Measurements from ENCODE around the gene TARDBP.
A peak's percentile ranks its signal among the peaks of the same experiment; 100 is the strongest.
"Not testable (repeated sequence)": the region's sequence is repeated elsewhere in the genome, so short reads cannot be mapped to it uniquely, and the experiment has no call there.

TARDBP gene
- 123 to 137 reads per million in 2 donors for total RNA-seq

DNA sequence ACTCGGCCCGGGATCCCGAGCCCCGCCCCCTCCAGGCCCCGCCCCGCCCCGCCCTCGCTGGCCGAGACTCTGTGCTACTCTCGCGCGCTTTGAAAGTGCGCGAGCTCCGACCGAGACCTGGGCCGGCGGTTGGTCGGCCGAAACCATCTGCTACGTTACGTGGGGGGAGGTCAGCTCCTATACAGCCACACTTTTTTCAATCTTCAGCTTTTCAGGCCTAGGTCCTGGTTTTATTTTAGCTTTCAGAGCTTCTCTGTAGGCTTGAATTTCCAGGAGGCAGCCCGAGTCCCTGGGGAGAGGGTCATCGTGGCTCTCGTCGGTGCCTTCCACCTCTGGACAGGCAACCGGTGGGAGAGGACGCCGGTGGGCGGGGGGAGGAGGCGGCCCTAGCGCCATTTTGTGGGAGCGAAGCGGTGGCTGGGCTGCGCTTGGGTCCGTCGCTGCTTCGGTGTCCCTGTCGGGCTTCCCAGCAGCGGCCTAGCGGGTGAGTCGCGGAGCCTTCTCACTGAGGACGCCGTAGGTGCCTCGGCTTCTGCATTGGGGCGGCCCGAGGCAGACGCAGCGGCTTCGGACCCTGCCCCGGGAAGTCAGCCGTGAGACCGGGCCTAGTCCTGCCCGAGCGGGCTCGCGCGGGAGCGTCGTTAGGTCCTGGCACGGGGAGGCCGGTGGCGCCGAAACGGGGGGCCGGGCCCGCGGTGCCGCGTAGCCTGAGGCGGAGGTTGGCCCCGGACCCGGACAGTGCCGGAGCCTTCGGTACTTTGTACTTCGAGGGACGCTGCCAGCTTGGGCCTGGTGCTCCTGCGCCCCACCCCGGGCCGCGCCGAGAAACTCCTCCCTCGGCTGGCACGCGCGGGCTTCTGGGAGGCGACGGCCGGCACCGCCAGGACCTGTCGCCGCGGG lies at the start of gene TARDBP:
TSS of gene TARDBP (plus strand) at position 395 of the 900 bp plus-strand sequence. CDS start 1,074 bp downstream, outside the sequence.
- DNase-seq: peak; percentile 75

GRCh38 chr1:10965546-10966226 lies 46.8 kb upstream of the TARDBP start:
- DNase-seq: no peak

DNA sequence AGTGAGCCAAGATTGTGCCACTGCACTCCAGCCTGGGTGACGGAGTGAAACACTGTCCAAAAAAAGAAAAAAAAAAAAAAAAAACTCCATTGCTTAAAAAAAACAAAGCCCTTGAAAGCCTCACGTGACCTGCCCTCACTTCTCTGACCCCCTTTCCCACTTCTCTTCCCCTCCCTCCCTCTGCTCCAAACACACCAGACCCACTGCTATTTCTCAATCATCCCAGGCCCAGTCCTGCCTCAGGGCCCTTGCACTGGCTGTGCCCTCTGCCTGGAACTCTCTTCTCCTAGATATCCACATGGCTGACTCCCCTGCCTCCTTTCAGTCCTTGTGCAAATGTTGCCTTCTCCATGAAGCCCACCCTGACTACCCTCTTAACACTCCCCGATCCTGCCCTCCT lies 45.4 kb upstream of the TARDBP start:
- DNase-seq: no peak

DNA sequence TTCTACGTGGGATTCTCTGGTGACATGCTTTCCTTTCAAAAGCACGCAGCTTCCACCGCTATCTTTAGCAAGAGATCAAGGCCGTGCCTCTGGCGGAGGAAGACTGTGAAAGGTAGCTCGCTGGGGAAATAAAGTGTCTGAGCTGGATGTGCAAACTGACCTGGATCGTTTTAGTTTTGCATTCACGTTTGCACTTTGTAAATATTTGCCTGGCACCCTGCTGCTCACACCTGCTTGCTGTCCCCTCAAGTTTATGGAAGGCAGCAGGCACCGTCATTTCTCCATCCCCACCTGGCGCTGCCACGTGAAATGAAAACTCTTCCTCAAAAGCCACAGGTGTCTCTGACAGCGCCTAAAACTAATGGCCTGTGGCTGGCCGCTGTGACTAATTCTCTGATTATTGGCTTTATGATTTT lies 44.0 kb upstream of the TARDBP start:
- DNase-seq: no peak

GRCh38 chr1:10969267-10969970 lies 43.0 kb upstream of the TARDBP start:
- no peak for DNase-seq

- no peak for DNase-seq
Observed at GRCh38 chr1:10969971-10970332, 42.5 kb upstream of the TARDBP start.

GRCh38 chr1:10973552-10973951 lies 38.9 kb upstream of the TARDBP start:
- DNase-seq: no peak

- no peak for DNase-seq
Observed at GRCh38 chr1:10973956-10974881, 38.2 kb upstream of the TARDBP start.

DNA sequence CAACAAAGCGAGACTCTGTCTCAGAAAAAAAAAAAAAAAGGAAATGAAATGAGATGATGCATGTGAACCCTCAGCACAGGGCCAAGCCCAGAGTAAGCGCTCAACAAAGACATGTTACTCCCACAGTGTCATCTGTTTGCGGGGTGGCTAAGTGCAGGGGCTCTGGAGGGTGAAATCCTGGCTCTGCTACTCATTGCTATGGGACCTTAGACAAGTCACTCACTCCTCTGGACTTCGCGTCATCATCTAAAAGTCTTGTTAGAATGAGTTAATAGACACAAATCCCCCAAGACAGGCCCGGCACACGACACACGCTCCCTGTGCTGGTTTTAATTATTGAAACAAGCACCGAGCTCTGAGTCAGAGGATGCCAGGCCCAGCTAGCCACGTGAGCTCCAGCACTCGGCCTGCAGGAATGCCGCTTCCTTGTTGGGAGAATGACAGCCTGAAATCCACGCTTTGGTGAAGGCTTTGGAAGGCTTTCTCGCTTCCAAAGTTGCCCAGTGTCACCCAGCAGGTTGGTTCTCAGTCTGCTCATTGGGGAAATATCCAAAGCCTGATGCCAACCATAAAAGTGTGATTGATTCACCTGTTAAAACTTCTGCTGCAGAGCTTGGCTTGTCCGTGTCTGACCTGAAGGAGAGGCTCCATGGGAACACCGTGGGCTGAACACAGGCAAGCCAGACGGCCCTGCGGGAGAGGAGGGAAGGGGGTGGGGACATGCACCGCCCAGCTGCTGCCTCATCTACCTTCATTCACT lies 36.7 kb upstream of the TARDBP start:
- no peak for DNase-seq

DNA sequence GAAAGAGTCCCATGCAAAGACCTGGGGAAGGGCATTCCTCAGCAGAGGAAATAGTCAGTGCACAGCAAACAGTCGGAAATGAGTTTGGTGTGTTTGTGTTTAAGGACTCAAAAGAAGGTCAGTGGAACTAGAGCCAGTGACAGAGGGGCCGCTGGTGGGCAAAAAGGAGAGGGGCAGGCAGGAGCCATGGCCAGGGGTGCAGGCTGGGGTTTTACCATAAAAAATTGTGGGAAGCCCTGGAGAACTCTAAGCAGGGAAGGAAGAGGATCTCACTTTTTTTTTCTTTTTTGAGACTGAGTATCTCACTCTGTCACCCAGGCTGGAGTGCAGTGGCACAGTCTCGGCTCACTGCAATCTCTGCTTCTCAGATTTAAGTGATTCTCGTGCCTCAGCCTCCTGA lies 33.7 kb upstream of the TARDBP start:
- DNase-seq: no peak

GRCh38 chr1:10979483-10979920 lies 33.0 kb upstream of the TARDBP start:
- DNase-seq: no peak

- no peak for DNase-seq
Observed at GRCh38 chr1:10980094-10980577, 32.3 kb upstream of the TARDBP start.

DNA sequence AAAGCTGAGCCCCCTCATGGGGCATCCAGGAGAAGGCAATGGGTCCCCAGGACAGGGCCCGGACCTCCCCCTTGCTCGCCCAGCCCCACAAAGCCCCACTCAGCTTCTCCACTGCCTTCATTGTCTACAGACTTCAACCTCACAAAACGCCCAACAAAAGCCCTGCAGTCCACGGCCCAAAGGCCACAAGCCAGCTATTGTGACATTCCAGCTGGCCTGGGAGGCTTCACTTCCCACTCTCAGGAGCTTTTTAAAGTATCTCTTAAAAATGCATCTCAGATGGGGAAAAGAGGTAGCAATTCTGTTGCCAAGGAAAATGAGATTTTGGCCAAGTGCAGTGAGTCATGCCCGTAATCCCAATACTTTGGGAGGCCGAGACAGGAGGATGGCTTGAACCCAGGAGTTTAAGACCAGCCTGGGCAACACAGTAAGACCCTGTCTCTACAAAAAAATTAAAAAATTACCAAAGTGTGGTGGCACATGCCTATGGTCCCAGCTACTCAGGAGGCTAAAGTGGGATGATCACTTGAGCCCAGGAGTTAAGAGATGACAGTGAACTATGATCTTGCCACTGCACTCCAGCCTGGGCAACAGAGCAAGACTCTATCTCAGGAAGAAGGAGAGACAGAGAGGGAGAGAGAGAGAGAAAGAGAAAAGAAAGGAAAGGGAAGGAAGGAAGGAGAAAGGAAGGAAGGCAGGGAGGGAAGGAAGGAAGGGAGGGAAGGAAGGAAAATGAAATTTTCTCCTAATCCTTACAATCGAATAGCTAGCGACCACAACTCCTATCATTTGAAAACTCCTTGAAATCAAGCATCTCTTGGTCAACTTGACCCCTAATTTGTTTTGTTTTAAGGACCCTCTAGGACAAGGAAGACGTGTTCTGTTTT lies 31.4 kb upstream of the TARDBP start:
- no peak for DNase-seq

GRCh38 chr1:10986525-10986890 lies 25.9 kb upstream of the TARDBP start:
- DNase-seq: no peak

DNA sequence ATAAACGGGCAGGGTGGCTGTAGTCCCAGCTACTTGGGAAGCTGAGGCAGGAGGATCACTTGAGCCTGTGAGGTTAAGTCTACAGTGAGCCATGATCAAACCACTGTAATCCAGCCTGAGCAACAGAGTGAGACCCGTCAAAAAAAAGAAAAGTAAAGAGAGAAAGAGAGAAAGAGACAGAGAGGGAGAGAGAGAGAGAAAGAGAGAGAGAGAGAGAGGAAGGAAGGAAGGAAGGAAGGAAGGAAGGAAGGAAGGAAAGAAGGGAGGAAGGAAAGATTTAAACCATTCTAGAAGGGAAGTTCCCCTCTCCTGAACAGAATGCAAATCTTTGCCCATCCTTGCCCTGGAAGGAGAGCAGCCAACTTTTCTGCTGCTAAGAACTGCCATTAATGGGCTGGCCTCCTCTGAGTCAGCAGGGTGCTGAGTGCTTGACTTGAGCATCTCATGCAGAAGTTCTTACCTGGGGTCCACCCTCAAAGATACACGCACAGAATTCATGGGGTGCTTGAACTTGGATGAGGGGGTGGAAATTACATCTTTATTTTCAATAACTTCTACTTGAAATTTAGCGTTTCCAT lies 24.5 kb upstream of the TARDBP start:
- no peak for DNase-seq

DNA sequence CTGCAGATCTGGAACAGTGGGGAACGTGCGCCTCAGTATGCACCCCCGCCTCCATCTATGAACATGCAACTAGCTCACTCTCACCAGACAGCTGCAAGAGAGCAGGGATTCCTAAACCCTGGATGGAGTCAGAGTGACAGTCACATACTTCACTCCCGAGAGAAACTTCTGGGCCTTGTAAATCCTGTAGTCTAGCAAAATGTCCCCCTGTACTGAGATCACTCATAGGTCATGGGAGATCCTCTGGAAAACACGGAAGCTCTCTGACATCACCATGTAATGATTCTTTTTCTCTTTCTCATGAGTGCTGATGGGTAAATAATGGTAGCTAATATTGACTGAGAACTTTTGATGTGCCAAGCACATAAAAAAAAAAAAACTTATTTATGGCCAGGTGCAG lies 23.4 kb upstream of the TARDBP start:
- no peak for DNase-seq

- DNase-seq: not testable (repeated sequence)
Observed at GRCh38 chr1:10989920-10990516, 22.4 kb upstream of the TARDBP start.

DNA sequence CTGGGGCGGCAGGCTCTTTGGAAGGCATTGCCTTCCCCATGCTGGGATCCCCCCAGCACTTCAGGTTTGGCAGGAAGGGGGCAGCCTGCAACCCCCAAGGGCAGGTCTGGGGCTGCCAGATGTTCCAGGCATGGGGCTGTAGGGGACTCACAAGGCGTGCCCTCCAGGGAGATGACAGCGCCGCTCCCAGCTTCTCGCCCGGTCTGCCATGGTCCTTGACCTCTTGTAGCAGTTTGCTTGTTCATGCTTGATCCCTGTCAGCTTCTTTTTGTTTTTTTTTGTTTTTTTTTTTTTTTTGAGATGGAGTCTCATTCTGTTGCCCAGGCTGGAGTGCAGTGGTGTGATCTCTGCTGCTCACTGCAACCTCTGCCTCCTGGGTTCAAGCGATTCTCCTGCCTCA lies 21.6 kb upstream of the TARDBP start:
- DNase-seq: no peak

- not testable (repeated sequence) for DNase-seq
Observed at GRCh38 chr1:10992004-10992403, 20.4 kb upstream of the TARDBP start.
